Esophagus (tissue), 2 donors: Measurements from ENCODE around the gene INPP5J. TPM values are rescaled to one million over a fixed set of nuclear protein-coding genes. Genes with fewer than 3 reads are reported as not detected.
A peak's percentile ranks its signal among the peaks of the same experiment; 100 is the strongest.
"Not testable (repeated sequence)": the region's sequence is repeated elsewhere in the genome, so short reads cannot be mapped to it uniquely, and the experiment has no call there.

ENCODE experiments used
- H3K27ac ChIP-seq, 2 donors: one replicate each; pipeline ENCODE4 v1.5.1; 2013; ENCODE audit warnings: low read depth in 2 of 2, mild to moderate bottlenecking in 2 of 2, inconsistent platforms in 1 of 2, low read length in 1 of 2, moderate library complexity in 1 of 2
- H3K27me3 ChIP-seq, 2 donors: one replicate each; pipeline ENCODE4 v1.6.1; 2013; ENCODE audit warnings: low read length in 2 of 2, control low read depth in 1 of 2, mild to moderate bottlenecking in 1 of 2; ENCODE audit not compliant: insufficient read depth in 2 of 2, control insufficient read depth in 1 of 2
- H3K36me3 ChIP-seq, 2 donors: one replicate each; pipeline ENCODE4 v1.6.1; 2013; ENCODE audit warnings: low read length in 1 of 2; ENCODE audit not compliant: control insufficient read depth in 2 of 2, insufficient read depth in 2 of 2
- H3K4me1 ChIP-seq, 2 donors: one replicate each; pipeline ENCODE4 v1.6.1; 2013; ENCODE audit warnings: low read length in 1 of 2; ENCODE audit not compliant: control insufficient read depth in 2 of 2, insufficient read depth in 2 of 2
- H3K4me3 ChIP-seq, 2 donors: one replicate each; pipeline ENCODE4 v1.5.1; 2013; ENCODE audit warnings: low read length in 2 of 2, mild to moderate bottlenecking in 2 of 2, low read depth in 1 of 2, moderate library complexity in 1 of 2
- H3K9me3 ChIP-seq, 2 donors: one replicate each; pipeline ENCODE4 v1.6.1; 2013; ENCODE audit warnings: mild to moderate bottlenecking in 2 of 2, low read depth in 1 of 2, low read length in 1 of 2, moderate library complexity in 1 of 2; ENCODE audit not compliant: control insufficient read depth in 2 of 2, insufficient read depth in 1 of 2
- WGBS, 2 donors: extraction: QIAGEN DNeasy Blood & Tissue Kit; methylation state at CpG; one replicate each; pipeline ENCODE4 v1.1.7; 2013; 5-methylcytosine and 5-hydroxymethylcytosine counted together
- polyA plus RNA-seq, 2 donors: library from polyadenylated mRNA; stranded (reverse); fragments of 200-250 nt; gene quantifications; one replicate each; pipeline ENCODE4 v1.2.3, GENCODE V29; 2013
- donor health status: healthy with polysubstance abuse.
- donor health status: Bipolar disorder and iron deficiency.

INPP5J gene
- polyA plus RNA-seq, 2 donors, result 1.6 to 3.3 TPM

- H3K4me1 ChIP-seq, result peaks cover 0 to 8% of the 10 kb centered on the region in 2 donors
These were observed 16.0 kb upstream of the INPP5J start for GRCh38 chr22:31106731-31107177.

GRCh38 chr22:31107178-31107893 is 15.4 kb upstream of the INPP5J start, which contains the start of gene SELENOM:
SELENOM (minus strand) TSS chr22:31107568; CDS start chr22:31107505, 63 bp downstream.
- H3K27me3 ChIP-seq, result no peaks in the 10 kb centered on the region
- 7 to 9% methylated on average over 63 to 67 of the region's 67 CpGs for WGBS, 2 donors
- H3K27ac ChIP-seq, result peak within 1 kb of the TSS; percentile 84 to 87
- peaks cover 0 to 4% of the 10 kb centered on the region in 2 donors for H3K4me1 ChIP-seq
- peaks cover 0 to 6% of the 10 kb centered on the region in 2 donors for H3K36me3 ChIP-seq
- peaks cover 0 to under 1% of the 10 kb centered on the region in 2 donors for H3K9me3 ChIP-seq
- H3K4me3 ChIP-seq, result peak within 1 kb of the TSS; percentile 28 to 61

More at GRCh38 chr22:31106731-31107177, 16.0 kb upstream of the INPP5J start:
- Histone ChIP-seq H3K36me3 (peaks cover 0 to 6% of the 10 kb centered on the region in 2 donors), H3K4me3 (peak overlapping the region; percentile 28 to 61), H3K27ac (peak overlapping the region; percentile 84 to 87), H3K27me3 (no peaks in the 10 kb centered on the region), H3K9me3 (no peaks in the 10 kb centered on the region)
- 56 to 57% methylated on average over 14 of the region's 14 CpGs for WGBS, 2 donors

GRCh38 chr22:31107894-31108218 is 14.9 kb upstream of the INPP5J start:
- H3K4me3 ChIP-seq, result peak overlapping the region in 1 of 2 donors; percentile 37
- no peaks in the 10 kb centered on the region for H3K27me3 ChIP-seq
- WGBS, 2 donors, result 1 to 2% methylated on average over 5 of the region's 5 CpGs
- H3K27ac ChIP-seq, result peak overlapping the region; percentile 81
- peaks cover 0 to 6% of the 10 kb centered on the region in 2 donors for H3K36me3 ChIP-seq
- H3K4me1 ChIP-seq, result peaks cover 0 to 2% of the 10 kb centered on the region in 2 donors
- H3K9me3 ChIP-seq, result peaks cover 0 to 2% of the 10 kb centered on the region in 2 donors

- not testable (repeated sequence) for H3K36me3 ChIP-seq, H3K27me3 ChIP-seq, H3K27ac ChIP-seq, H3K4me3 ChIP-seq, H3K4me1 ChIP-seq, H3K9me3 ChIP-seq
- 89 to 92% methylated on average over 7 of the region's 7 CpGs for WGBS, 2 donors
These were observed 10.1 kb upstream of the INPP5J start for GRCh38 chr22:31112547-31113091.

- Histone ChIP-seq H3K4me3 (no peak overlapping the region), H3K9me3 (no peaks in the 10 kb centered on the region), H3K4me1 (peaks cover 0 to 8% of the 10 kb centered on the region in 2 donors), H3K27me3 (no peaks in the 10 kb centered on the region), H3K36me3 (no peaks in the 10 kb centered on the region), H3K27ac (no peak overlapping the region)
- WGBS, 2 donors, result 87 to 92% methylated on average over 3 of the region's 3 CpGs
These were observed 4.5 kb upstream of the INPP5J start for GRCh38 chr22:31118046-31118820.

- Histone ChIP-seq H3K9me3 (no peaks in the 10 kb centered on the region), H3K4me3 (no peak overlapping the region), H3K36me3 (no peaks in the 10 kb centered on the region), H3K4me1 (peaks cover 0 to 10% of the 10 kb centered on the region in 2 donors), H3K27me3 (no peaks in the 10 kb centered on the region), H3K27ac (no peak overlapping the region)
- WGBS, 2 donors, result 69 to 72% methylated on average over 5 to 7 of the region's 7 CpGs
These were observed 3.6 kb upstream of the INPP5J start for GRCh38 chr22:31119026-31119717.

- 60 to 77% methylated on average over 5 of the region's 5 CpGs for WGBS, 2 donors
- H3K4me1 ChIP-seq, result peaks cover 0 to 10% of the 10 kb centered on the region in 2 donors
- H3K9me3 ChIP-seq, result no peaks in the 10 kb centered on the region
- no peaks in the 10 kb centered on the region for H3K27me3 ChIP-seq
- no peaks in the 10 kb centered on the region for H3K36me3 ChIP-seq
- H3K27ac ChIP-seq, result no peak overlapping the region
- no peak overlapping the region for H3K4me3 ChIP-seq
These were observed 2.5 kb upstream of the INPP5J start for GRCh38 chr22:31120230-31120629.

- 96 to 100% methylated on average over 1 of the region's 1 CpG for WGBS, 2 donors
- Histone ChIP-seq H3K36me3 (no peaks in the 10 kb centered on the region), H3K4me1 (peaks cover 0 to 10% of the 10 kb centered on the region in 2 donors), H3K9me3 (no peaks in the 10 kb centered on the region), H3K27ac (no peak overlapping the region), H3K4me3 (no peak overlapping the region), H3K27me3 (no peaks in the 10 kb centered on the region)
These were observed 2.1 kb upstream of the INPP5J start for GRCh38 chr22:31120642-31121041.

- WGBS, 2 donors, result 95 to 98% methylated on average over 4 of the region's 4 CpGs
- Histone ChIP-seq H3K27ac (no peak overlapping the region), H3K27me3 (no peaks in the 10 kb centered on the region), H3K4me1 (peaks cover 0 to 10% of the 10 kb centered on the region in 2 donors), H3K36me3 (no peaks in the 10 kb centered on the region), H3K9me3 (no peaks in the 10 kb centered on the region), H3K4me3 (no peak overlapping the region)
These were observed 1.4 kb upstream of the INPP5J start for GRCh38 chr22:31121403-31121802.
